NT2/D1 (cell line): Measurements from ENCODE around the gene FBXW7.

Source experiments
- DNase-seq: peaks from one replicate; pipeline ENCODE4 v3.0.0-alpha.2; 2011; ENCODE audit warnings: low read depth, low spot score
- H3K27me3 ChIP-seq: 2 replicates; pipeline ENCODE4 v1.6.0; 2011; ENCODE audit warnings: mild to moderate bottlenecking; ENCODE audit not compliant: insufficient read length, insufficient read depth
- H3K36me3 ChIP-seq: 2 replicates; pipeline ENCODE4 v1.6.1; 2011; ENCODE audit warnings: mild to moderate bottlenecking, low read length, mixed read lengths; ENCODE audit not compliant: insufficient read depth, insufficient read length
- H3K4me1 ChIP-seq: 2 replicates; pipeline ENCODE4 v1.5.1; 2011; ENCODE audit not compliant: insufficient read depth, insufficient read length
- H3K4me3 ChIP-seq: 2 replicates; pipeline ENCODE4 v1.5.1; 2011; ENCODE audit warnings: low read depth; ENCODE audit not compliant: insufficient read length
- H3K9ac ChIP-seq: 2 replicates; pipeline ENCODE4 v1.6.0; 2011; ENCODE audit warnings: low read depth; ENCODE audit not compliant: insufficient read length
- H3K9me3 ChIP-seq: 2 replicates; pipeline ENCODE4 v1.5.1; 2011; ENCODE audit warnings: mild to moderate bottlenecking, low read length; ENCODE audit not compliant: insufficient read depth
- SUZ12 ChIP-seq: IDR thresholded peaks from 2 replicates; pipeline ENCODE4 v1.6.1; 2011; ENCODE audit not compliant: insufficient read length, insufficient read depth; ENCODE audit errors: extremely low read depth
- YY1 ChIP-seq: IDR thresholded peaks from 2 replicates; pipeline ENCODE4 v1.6.1; 2011; ENCODE audit not compliant: insufficient read length, insufficient read depth
- ZNF274 ChIP-seq: IDR thresholded peaks from 2 replicates; pipeline ENCODE4 v1.6.1; 2011; ENCODE audit warnings: mild to moderate bottlenecking, low read depth, low read length

The FBXW7 gene

GRCh38 chr4:152369902-152370295 is 166.0 kb downstream of the FBXW7 start:
- no peaks in the 10 kb centered on the region for H3K9me3 ChIP-seq
- no peak for DNase-seq
- H3K4me1 ChIP-seq: no peaks in the 10 kb centered on the region
- H3K4me3 ChIP-seq: no peak overlapping the region
- TF ChIP-seq YY1 (no peak), ZNF274 (no peak), SUZ12 (no peak)
- no peaks in the 10 kb centered on the region for H3K27me3 ChIP-seq
- no peak overlapping the region for H3K9ac ChIP-seq
- no peaks in the 10 kb centered on the region for H3K36me3 ChIP-seq

- no peaks in the 10 kb centered on the region for H3K27me3 ChIP-seq
- no peaks in the 10 kb centered on the region for H3K36me3 ChIP-seq
- no peaks in the 10 kb centered on the region for H3K4me1 ChIP-seq
- no peaks in the 10 kb centered on the region for H3K9me3 ChIP-seq
- no peak for TF ChIP-seq ZNF274
- TF ChIP-seq SUZ12: no peak
- no peak for TF ChIP-seq YY1
- DNase-seq: no peak
- H3K4me3 ChIP-seq: no peak overlapping the region
- no peak overlapping the region for H3K9ac ChIP-seq
Measured at GRCh38 chr4:152369203-152369901, 166.5 kb downstream of the FBXW7 start.

DNA sequence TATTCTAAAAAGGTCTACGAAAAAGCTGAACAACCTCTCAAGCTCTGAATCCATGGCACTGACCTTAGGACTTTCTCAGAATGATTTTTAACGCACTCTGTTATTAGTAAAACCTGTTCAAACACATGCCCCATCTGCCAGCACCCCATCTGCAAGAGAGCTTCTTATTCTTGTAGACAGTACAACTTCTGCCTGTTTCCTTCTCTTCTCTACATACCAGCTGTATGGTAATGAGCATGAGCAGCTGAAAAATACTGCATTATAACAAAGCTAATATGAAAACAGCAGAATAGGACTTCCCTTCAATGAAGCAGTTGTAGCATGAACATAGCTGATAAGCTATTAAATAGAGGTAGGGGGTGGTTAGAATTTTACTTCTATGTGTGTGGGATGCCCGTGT is 167.9 kb downstream of the FBXW7 start:
- Histone ChIP-seq H3K9ac (no peak overlapping the region), H3K4me1 (no peaks in the 10 kb centered on the region), H3K27me3 (no peaks in the 10 kb centered on the region), H3K9me3 (no peaks in the 10 kb centered on the region), H3K36me3 (no peaks in the 10 kb centered on the region), H3K4me3 (no peak overlapping the region)
- no peak for DNase-seq
- TF ChIP-seq SUZ12 (no peak), YY1 (no peak), ZNF274 (no peak)

GRCh38 chr4:152364883-152365282 is 171.0 kb downstream of the FBXW7 start:
- H3K9ac ChIP-seq: no peak overlapping the region
- H3K36me3 ChIP-seq: no peaks in the 10 kb centered on the region
- no peak overlapping the region for H3K4me3 ChIP-seq
- no peaks in the 10 kb centered on the region for H3K9me3 ChIP-seq
- H3K27me3 ChIP-seq: no peaks in the 10 kb centered on the region
- H3K4me1 ChIP-seq: no peaks in the 10 kb centered on the region
- TF ChIP-seq YY1 (no peak), ZNF274 (no peak), SUZ12 (no peak)
- no peak for DNase-seq

DNA sequence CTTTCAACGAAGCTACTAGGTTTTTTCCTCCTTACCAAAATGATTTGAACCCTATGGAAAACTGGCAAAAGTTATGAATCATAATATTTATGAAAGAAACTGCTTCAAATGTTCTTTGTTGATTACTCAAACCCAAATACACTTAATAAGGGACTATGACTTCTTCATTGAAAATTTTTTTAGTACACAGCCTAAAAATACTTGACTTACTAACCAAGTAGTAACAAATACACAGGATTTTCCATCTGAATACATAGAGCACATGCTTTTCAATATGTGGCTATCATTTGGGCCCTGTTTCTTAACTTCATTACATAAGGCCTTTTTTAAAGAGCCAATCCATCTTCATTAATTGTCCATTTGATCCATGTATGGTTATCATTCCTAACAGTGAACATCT is 171.5 kb downstream of the FBXW7 start:
- H3K9ac ChIP-seq: no peak overlapping the region
- H3K9me3 ChIP-seq: no peaks in the 10 kb centered on the region
- DNase-seq: no peak
- no peaks in the 10 kb centered on the region for H3K4me1 ChIP-seq
- no peak overlapping the region for H3K4me3 ChIP-seq
- no peaks in the 10 kb centered on the region for H3K36me3 ChIP-seq
- H3K27me3 ChIP-seq: no peaks in the 10 kb centered on the region
- TF ChIP-seq SUZ12: no peak
- TF ChIP-seq YY1: no peak
- TF ChIP-seq ZNF274: no peak

GRCh38 chr4:152363904-152364303 is 172.0 kb downstream of the FBXW7 start:
- no peak overlapping the region for H3K9ac ChIP-seq
- no peaks in the 10 kb centered on the region for H3K27me3 ChIP-seq
- no peak for DNase-seq
- no peaks in the 10 kb centered on the region for H3K36me3 ChIP-seq
- H3K9me3 ChIP-seq: no peaks in the 10 kb centered on the region
- no peak overlapping the region for H3K4me3 ChIP-seq
- H3K4me1 ChIP-seq: no peaks in the 10 kb centered on the region
- TF ChIP-seq YY1 (no peak), SUZ12 (no peak)

- Histone ChIP-seq H3K36me3 (no peaks in the 10 kb centered on the region), H3K9ac (no peak overlapping the region), H3K9me3 (no peaks in the 10 kb centered on the region), H3K27me3 (no peaks in the 10 kb centered on the region), H3K4me3 (no peak overlapping the region), H3K4me1 (no peaks in the 10 kb centered on the region)
- no peak for TF ChIP-seq ZNF274
- no peak for TF ChIP-seq YY1
- no peak for DNase-seq
Measured at GRCh38 chr4:152363086-152363485, 172.8 kb downstream of the FBXW7 start.
